ENCODE measurements around the gene UNC93B1.

GRCh38 chr11:68044145-68044813 lies 40.4 kb upstream of the UNC93B1 start:
- TF ChIP-seq CTCF (conservative IDR thresholded peaks at IDR 0.05; ENCODE audit: low read depth, low read length) (no peak), EZH2 (IDR thresholded peaks at IDR 0.05; ENCODE audit: borderline replicate concordance, low read depth, low read length, poor library complexity, severe bottlenecking) (no peak)
